Islet precursor cell (in vitro differentiated cells): ENCODE measurements around the gene MAP1S.
A peak's percentile ranks its signal among the peaks of the same experiment; 100 is the strongest.

ENCODE experiments used
- DNase-seq: peaks from one replicate; pipeline ENCODE4 v3.0.0-alpha.2; 2018

Gene MAP1S

DNA sequence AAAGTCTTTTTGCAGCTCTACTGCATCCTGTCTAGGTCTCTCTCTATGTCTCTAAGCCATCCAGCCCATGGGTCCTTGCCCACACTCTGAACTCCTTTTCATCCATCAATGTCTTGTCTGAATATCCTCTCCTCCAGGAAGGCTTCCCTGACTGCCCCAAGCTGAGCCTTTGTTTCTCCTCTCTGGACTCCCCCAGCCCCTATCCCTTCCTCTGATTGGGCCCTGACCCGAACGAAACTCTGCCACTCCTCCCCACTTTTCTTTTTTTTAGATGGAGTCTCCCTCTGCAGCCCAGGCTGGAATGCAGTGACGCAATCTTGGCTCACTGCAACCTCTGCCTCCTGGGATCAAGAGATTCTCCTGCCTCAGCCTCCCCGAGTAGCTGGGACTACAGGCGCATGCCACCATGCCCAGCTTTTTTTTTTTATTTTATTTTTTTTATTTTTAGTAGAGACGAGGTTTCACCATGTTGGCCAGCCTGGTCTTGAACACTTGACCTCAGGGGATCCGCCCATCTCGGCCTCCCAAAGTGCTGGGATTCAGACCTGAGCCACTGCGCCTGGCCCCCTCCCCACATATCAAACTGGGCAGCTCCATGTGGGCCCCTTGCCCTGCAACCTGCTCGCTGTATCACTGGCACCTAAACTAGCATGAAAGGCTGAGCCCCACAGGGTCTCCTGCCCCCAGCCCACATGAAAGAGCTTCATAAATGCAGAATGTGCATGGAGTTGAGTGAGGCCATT lies 30.3 kb upstream of the MAP1S start:
- DNase-seq = no peak

DNA sequence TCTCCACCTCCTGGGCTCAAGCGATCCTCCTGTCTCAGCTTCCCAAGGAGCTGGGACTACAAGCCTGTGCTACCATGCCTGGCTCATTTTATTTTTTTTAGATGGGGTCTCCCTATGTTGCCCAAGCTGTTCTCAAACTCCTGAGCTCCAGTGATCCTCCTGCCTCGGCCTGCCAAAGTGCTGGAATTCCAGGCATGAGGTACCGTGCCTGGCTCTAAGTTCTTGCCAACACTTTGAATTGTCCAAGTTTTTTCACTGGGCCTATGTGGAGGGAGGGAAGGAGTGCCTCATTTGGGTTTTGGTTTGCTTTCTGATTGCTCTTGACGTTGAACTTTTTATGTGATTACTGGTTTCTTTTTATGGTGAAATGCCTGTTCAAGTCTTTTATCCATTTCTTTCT lies 26.7 kb upstream of the MAP1S start:
- DNase-seq = no peak

DNA sequence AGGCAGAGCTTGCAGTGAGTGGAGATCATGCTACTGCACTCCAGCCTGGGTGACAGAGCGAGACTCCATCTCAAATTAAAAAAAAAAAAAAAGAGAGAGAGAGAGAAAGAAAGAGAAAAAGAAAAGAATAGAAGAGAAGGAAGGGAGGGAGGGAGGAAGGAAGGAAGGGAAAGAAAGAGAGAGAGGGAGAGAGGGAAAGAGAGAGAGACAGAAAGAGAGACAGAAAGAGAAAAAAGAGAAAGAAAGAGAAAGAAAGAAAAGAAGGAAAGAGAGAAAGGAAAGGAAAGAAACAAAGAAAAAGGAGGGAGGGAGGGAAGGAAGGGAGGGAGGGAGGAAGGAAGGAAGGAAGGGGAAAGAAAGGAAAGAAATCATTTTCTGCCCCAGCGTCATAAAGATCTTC lies 24.1 kb upstream of the MAP1S start:
- no peak for DNase-seq

DNA sequence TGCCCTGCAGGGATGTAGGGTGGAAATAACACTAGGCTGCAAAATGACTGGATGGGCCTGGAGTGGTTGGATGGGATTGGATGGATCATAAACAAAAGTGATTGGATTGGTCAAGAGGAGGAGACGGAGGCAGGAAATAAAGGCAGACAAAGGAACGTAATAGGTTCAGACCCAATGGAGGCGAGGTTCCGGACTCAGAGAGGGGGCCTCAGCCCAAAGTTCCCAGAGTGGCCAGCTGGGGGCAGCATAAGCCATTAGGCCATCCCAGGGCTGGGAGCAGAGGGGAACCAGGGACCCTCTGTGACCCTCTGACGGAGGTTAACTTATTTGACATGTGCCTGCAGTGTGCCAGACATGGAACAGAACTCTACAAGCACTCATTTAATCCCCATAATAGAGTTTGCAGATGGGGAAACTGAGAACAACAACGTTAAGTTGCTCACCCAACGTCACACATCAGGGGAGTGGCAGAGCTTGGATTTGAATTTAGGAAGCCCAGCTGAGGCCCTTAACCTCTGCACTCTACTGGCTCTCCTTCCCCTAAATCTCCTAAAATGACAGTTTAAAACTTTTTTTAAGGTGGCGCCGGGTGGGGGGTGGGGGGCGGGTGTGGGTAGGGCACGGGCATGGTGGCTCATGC lies 15.3 kb upstream of the MAP1S start:
- no peak for DNase-seq

DNA sequence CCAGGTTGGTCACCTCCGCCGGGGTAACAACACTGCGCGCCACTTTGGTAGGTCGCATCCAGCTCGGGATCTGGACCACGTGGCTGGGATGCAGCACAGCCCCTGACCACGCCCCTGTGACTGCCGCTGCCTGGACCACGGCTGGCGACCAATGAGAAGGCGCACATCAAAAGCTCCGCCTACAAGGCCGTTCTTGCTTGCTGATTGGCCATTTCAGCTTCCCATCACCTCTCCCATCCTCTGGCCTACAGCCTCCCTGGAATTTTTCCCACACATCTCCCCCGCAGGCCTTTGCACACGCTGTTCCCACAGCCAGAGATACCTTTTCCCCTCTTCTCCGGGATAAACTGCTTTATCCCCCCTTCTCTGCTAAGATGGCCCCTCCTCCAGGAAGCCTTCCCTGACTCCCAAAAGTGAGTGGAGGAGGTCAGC lies 12.5 kb upstream of the MAP1S start:
- DNase-seq = peak; percentile 85

DNA sequence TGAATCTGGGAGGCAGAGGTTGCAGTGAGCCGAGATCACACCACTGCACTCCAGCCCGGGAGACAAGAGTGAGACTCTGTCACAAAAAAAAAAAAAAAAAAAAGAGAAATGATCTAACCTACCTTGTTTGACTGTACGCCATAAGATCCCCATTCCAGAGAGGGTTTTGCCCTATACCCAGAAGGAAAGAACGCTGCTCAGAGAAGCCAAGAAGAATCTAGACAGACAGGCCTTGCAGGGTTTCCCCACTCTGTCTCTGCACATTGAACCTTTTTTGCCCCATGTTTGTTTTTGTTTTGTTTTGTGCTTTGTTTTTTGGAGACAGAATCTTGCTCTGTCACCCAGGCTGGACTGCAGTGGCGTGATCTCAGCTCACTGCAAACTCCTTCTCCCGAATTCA lies 7.4 kb upstream of the MAP1S start:
- DNase-seq = no peak

DNA sequence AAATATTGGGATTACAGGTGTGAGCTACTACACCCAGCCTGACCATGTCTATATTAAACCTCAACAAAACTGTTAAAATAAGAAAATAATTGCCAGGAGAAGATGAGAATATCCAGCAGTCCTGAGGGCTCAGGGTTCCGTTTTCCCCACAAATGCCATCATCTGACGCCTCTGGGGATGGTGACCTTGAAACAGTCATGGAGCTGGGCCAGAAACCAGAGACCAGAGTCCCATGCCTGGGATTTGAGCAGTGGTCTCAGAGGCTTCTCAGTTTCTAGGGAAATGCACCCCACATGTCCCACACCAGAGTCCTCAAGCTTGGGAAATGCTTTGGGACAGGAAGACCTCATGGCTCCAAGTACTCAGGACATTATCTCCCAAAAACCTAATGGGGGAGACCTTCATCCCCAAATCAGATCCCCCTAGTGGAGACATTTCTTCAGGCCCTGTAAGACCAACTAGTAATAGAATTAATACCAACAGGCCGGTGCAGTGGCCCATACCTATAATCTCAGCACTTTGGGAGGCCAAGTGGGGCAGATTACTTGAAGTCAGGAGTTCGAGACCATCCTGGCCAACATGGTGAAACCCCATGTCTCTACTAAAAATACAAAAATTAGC lies 2.9 kb upstream of the MAP1S start:
- no peak for DNase-seq

DNA sequence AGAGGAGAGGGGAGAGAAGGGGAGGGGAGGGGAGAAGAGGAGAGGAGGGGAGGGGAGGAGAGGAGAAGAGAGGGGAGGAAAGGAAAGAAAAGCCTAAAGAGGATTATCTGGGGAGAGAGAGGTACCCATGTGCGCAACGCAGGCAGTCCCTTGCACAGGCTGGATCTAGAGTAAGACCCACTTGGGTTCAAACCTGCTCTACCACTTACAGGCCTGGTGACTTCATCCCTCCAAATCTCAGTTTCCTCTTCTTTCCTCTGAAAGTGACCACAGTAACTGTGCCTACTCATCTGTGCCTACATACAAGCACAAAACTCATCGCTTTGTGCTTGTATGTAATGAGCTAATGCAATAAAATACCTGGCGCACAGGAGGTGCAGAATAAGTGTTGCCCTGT lies 732 bp upstream of the MAP1S start:
- no peak for DNase-seq

DNA sequence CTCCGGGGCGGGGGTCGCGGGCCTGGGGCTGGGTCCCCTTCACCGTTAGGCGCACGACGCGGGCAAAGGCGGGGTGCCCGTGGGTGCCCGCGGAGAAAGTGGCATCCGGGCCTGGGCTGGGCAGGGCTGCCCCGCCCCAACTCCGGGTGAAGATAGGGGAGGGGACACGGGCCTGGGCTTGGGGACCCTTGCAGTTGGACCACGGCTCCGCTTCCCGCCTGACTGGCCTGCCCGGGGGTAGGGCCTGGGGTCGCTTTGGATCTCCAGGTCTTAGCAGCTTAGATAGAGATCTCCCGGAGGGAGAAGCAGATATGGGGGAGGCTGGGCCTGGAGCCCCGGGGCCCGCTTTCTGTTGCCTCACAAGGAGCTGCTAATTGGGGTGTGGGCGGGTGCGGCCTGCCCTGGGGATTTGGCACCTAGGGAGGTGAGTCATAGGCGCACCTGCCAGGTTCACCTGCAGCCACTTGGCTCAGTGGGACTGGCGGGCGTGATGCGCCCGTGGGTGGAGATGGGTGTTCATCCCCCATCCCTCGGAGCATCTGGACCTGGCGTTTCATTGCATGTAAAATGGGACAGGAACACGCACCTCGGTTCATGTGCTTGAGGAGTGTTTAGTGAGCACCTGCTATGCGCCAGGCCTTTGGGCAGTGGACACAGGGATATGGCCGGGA lies 585 bp downstream of the MAP1S start:
- DNase-seq = no peak

DNA sequence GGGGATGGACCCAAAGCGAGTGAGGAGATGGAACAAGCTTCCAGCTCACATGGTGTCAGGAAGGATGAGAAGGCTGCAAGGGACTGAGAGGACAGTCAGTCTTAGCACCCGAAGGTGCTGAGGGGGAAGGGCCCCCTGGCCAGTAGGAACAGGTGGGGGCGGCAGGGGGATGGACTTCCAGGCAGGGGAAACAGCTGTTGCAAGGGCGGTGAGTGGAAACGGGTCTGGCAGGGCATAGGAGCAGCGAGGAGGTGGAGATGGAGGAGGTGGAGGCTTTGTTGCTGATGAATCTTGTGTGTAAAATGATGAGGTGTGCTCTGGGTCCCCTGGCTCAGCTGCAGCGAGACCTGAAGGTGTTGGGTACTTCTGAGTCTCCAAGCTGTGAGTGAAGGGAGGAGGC lies 1.2 kb downstream of the MAP1S start:
- no peak for DNase-seq

DNA sequence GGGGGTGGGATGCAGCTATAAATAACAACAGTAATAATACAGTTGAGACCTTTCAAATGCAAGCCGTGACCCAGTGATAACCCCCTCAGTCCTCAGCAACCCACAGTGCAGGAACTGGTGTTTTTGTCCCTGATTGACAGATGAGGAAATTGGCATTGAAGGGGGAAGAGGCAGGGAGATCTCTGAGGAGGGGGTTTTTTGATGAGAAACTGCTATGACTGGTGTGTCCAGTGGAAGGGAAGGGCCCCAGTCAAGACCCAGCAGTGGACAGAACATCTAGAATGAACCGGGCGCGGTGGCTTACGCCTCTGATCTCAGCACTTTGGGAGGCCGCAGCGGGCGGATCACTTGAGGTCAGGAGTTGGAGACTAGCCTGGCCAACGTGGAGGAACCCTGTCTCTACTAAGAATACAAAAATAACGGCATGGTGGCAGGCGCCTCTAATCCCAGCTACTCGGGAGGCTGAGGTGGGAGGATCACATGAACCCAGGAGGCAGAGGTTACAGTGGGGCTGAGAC lies 1.9 kb downstream of the MAP1S start:
- DNase-seq = no peak

DNA sequence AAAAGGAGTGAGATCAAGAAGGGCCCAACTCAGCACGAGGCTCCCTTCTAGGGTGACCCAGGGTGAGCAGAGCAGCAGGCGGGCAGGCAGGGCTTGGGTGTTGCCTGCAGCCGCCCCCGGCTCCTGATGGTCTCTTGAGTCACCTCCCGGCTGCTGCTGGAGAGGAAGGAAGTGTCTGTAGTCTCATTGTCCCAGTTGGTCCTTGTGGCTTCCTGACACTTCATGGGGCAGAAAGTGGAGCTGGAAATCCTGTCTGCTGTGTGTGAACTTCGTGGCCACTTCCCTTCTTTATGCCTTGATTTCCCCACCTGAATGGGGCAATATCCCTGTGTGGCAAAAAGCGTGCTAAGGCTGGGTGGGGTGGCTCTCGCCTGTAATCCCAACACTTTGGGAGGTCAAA lies 2.5 kb downstream of the MAP1S start:
- DNase-seq = no peak

DNA sequence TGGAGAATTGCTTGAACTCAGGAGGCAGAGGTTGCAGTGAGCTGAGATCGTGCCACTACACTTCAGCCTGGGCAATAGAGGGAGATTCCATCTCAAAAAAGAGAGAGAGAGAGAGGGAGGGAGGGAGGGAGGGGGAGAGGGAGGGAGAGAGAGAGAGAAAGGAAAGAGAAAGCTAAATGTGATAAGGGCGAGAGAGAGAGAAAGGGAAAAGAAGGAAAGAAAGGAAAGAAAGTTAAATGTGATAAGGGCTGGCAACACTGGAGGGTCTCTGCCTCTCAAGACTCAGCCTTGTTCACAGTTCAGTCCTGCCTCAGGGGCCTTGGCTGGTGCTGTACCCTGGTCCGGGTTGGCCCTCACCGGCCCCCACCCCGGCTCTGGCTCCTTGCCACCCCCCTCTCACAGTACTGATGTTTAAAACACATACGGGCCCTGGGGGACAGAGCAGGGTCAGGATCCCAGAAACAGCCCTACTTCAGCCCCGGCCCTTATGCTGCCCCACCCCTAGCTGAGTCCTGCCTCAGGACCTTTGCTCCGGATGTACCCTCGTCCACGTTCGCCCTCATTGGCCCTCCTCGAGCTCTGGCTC lies 3.5 kb downstream of the MAP1S start:
- DNase-seq = no peak

DNA sequence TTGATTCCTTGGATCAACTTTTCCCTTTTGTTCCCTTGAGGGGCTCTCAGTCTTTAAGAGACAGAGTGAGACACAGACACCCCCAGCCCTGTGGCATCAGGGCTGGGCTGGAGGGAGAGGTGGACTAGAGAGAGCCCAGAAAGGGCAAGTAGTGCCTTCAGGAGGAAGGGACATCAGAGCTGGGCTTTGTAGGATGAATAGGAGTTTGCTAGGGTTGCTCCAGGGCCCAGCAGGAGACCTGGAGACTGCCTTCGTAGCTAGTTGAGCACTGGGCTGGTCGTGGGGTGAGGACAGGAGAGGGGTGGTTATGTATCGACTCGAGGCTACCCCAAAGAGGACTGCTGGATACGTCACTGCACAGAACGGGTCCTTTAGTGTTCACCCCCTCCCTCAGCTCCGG lies 5.4 kb downstream of the MAP1S start:
- no peak for DNase-seq

DNA sequence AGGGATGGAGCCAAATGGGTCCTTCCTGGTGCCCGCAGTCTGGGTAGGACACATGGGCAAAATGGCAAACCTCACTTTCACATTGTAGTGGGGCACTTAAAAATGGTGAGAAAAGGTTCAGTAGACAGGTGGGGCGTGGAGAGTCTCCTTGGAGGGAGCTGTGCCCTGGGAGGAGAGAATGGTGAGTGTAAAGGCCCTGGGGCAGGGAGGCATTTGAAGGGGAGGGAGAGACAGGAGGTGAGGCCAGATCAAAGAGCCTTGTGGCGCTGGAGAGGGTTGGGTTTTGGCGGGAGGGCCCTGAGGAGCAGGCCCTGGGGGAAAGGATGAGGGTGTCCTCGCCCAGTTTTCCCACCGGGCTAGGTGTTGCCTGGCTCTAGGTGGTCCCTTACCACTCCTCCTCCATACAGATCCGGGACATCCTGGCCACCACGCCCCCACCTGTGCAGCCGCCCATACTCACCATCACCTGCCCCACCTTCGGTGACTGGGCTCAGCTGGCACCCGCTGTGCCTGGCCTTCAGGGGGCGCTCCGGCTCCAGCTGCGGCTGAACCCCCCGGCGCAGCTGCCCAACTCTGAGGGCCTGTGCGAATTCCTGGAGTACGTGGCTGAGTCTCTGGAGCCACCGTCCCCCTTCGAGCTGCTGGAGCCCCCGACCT lies 6.3 kb downstream of the MAP1S start:
- DNase-seq = no peak

DNA sequence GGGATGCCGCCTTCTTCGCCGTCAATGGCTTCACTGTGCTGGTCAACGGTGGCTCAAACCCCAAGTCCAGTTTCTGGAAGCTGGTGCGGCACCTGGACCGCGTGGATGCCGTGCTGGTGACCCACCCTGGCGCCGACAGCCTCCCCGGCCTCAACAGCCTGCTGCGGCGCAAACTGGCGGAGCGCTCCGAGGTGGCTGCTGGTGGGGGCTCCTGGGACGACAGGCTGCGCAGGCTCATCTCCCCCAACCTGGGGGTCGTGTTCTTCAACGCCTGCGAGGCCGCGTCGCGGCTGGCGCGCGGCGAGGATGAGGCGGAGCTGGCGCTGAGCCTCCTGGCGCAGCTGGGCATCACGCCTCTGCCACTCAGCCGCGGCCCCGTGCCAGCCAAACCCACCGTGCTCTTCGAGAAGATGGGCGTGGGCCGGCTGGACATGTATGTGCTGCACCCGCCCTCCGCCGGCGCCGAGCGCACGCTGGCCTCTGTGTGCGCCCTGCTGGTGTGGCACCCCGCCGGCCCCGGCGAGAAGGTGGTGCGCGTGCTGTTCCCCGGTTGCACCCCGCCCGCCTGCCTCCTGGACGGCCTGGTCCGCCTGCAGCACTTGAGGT lies 7.0 kb downstream of the MAP1S start:
- DNase-seq = no peak

DNA sequence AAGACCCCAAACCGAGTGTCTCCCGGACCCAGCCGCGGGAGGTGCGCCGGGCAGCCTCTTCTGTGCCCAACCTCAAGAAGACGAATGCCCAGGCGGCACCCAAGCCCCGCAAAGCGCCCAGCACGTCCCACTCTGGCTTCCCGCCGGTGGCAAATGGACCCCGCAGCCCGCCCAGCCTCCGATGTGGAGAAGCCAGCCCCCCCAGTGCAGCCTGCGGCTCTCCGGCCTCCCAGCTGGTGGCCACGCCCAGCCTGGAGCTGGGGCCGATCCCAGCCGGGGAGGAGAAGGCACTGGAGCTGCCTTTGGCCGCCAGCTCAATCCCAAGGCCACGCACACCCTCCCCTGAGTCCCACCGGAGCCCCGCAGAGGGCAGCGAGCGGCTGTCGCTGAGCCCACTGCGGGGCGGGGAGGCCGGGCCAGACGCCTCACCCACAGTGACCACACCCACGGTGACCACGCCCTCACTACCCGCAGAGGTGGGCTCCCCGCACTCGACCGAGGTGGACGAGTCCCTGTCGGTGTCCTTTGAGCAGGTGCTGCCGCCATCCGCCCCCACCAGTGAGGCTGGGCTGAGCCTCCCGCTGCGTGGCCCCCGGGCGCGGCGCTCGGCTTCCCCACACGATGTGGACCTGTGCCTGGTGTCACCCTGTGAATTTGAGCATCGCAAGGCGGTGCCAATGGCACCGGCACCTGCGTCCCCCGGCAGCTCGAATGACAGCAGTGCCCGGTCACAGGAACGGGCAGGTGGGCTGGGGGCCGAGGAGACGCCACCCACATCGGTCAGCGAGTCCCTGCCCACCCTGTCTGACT lies 7.9 kb downstream of the MAP1S start:
- no peak for DNase-seq

DNA sequence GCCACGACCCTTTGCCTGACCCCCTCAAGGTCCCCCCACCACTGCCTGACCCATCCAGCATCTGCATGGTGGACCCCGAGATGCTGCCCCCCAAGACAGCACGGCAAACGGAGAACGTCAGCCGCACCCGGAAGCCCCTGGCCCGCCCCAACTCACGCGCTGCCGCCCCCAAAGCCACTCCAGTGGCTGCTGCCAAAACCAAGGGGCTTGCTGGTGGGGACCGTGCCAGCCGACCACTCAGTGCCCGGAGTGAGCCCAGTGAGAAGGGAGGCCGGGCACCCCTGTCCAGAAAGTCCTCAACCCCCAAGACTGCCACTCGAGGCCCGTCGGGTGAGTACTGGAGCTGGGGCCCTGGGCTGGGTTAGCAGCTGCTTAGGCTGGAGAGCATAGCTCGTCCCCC lies 8.6 kb downstream of the MAP1S start:
- DNase-seq = no peak

DNA sequence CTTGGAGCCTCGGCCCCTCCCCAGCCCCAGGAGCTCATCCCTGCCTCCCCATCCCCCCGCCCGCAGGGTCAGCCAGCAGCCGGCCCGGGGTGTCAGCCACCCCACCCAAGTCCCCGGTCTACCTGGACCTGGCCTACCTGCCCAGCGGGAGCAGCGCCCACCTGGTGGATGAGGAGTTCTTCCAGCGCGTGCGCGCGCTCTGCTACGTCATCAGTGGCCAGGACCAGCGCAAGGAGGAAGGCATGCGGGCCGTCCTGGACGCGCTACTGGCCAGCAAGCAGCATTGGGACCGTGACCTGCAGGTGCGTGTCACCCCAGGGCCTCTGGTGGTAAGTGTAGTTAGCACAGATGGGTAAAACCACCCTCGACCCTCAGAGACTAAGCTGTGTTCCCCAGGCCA lies 13.8 kb downstream of the MAP1S start:
- no peak for DNase-seq

DNA sequence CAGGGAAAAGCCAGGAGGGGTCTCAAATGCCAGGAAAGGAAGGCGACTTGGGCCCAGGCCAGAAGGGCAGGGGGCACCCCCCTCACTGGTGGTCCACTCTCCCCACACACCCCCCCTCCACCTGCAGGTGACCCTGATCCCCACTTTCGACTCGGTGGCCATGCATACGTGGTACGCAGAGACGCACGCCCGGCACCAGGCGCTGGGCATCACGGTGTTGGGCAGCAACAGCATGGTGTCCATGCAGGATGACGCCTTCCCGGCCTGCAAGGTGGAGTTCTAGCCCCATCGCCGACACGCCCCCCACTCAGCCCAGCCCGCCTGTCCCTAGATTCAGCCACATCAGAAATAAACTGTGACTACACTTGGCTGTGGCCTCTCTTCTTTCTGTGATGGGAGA lies 14.9 kb downstream of the MAP1S start:
- DNase-seq = no peak

DNA sequence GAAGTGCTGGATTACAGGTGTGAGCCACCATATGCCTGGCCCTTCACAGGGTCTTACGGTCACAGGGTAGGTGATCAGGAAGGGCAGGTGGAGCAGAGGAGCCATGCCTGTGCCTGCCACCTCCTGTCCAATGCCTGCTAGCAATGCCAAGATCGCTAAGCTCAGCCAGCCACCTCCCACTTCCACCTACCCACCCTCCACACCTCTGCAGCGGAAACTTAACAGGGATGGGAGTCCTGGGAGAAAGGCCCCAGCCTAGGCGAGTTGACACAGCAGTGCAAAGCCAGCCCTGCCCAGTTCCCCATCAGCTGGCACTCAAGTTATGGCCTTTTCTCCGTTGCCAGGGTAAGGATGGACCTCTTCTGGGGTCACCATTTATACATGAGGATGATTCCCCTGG lies 16.1 kb downstream of the MAP1S start:
- no peak for DNase-seq
